NCI-H1417 (cell line): Measurements from ENCODE around the gene PMM1.

Experiments used
- DNase-seq, 3 experiments: peaks; one replicate each; lab custom pipeline; 2025; lab: John Stamatoyannopoulos, UW

PMM1 gene

GRCh38 chr22:41538583-41538982 is 51.1 kb downstream of the PMM1 start:
- DNase-seq = no peak

- no peak for DNase-seq
Observed at GRCh38 chr22:41537203-41537602, 52.4 kb downstream of the PMM1 start.

- DNase-seq = peak in 1 of 3 experiments; percentile 1
Observed at GRCh38 chr22:41535244-41535643, 54.4 kb downstream of the PMM1 start.

DNA sequence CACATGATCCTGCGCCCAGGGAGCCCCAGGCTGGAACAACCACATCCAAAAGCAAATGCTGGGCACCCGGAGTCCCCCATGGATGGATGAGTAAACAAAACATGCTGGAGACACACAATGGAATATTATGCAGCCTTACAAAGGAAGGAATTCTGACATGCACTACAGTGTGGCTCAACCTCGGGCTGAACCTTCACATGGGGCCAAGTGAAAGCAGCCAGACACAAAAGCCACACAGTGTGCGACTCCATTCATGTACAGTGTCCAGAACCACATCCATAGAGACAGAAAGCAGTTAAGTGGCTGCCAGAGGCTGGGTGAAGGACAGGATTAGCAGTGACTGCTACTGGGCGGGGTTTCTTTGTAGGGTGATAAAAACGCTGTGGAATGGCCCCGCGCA is 55.4 kb downstream of the PMM1 start:
- DNase-seq = no peak

- peak; percentile 3 to 37 (median 3) for DNase-seq
Observed at GRCh38 chr22:41532908-41533825, 56.5 kb downstream of the PMM1 start.

DNA sequence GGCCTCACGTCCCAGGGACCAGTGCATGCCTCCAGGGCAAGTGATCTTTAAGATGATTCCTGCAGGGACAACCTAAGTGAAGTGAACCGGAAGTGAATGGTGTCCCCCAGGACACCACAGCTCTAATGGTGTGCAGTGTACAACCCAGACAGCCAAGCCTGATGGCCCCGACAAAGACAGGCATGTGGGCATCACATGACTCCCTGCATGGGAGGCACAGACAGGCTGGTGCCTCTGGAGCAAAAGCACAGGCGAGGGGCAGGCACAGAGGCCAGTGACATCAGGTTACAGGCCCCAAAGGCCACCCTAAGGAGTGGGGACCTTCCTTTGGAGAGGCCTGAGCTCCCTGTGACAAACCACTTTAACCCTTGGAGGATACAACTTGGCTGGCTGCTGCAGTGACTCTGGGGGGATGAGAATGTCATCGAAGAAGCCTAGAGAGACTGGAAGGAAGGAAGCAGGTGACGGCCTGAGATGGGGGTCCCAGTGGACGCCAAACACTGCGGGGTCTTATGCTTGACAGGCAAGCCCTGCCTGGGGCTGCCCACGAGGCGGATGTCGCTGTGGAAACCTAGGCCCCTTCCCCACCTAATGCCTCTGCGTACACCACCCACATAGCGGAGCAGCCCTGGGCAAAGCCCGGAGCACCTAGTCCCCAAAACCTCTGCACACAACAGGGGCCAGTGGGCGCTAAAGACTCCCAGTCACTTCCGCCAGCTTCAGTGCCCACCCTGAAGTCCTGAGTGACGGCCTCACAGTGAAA is 57.7 kb downstream of the PMM1 start:
- DNase-seq = no peak

DNA sequence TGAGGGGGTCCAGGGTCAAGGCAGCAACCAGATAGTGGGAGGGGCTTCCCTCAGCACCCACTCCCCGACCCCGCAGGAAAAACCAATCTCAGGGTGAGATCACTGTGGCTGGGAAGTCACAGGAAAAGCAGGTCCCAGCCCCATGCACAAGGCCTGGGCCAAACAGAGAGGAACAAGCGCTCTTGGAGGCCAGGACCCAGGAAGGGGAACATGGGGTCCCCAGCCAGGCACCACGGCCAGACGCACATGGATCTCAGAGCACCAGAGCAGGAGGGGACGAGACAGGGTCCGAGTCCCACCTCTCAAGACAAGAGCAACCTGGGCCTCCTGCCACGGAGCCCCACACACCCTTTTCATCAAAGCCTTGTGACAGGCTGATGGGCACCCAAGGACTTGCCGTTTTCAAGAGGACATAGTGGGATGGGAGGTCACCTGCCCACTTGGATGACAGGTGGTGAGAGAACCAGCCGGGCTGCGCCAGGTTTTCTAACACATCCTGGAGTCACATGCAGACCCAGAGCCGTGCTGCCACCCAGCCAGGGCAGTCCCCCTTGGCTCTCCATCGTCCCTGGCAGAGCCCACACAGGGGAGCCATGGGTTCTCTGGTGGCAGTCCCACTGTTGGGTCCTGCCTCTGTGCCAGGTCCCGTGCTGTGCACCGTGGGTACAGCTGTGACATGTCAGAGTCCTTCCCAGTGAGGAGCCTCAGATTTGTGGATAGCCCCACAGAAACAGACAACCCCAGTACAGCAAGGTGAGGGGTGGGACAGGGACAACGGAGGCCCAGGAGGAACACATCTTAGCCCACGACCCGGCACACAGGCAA is 58.5 kb downstream of the PMM1 start:
- DNase-seq = no peak

DNA sequence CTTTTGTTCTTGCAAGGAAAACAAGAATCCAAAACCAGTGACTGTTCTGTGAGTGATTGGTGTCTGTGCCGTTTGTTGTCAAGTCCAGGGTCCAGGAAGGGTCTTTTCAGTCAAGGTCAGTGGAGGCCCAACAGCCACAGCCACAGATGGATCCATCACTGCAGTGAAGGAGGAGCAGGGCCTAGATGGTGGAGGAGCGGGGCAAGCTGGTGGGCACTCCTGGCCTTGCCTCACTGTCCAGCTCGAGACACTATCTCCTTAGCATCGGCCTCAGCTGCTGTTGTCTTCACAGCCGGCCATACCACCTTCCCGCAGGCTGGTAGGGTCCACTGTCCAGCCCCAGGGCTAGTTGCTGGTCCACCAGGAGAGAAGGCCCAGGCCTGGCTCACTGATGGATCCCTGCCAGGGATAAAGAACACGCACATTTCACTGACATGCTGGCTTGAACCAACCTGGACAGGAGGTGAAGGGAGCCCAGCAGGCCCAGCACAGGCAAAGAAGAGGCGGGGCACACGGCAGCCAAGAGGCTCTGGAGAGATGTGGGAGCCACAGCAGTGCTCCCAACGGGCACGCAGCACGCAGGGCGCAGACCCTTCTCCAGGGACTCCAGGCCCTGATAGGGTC is 60.6 kb downstream of the PMM1 start:
- no peak for DNase-seq

DNA sequence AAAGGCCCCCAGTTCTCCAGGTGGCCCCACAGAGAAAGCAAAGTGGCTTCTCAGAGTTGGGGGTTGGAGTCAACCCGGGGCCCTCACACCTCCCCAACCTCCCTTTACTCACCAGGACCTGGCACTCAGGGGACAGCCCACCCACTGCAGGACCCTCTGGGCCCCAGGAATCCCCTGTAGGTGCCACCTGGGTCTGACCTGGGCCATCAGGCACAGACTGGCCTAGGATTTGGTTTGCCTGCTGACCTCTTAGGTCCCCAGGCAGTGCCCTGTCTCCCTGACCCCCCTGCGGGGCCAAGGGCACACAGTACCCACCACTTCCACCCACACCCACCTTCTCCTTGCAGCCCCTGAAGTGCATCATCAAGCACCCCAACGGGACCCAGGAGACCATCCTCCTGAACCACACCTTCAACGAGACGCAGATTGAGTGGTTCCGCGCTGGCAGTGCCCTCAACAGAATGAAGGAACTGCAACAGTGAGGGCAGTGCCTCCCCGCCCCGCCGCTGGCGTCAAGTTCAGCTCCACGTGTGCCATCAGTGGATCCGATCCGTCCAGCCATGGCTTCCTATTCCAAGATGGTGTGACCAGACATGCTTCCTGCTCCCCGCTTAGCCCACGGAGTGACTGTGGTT is 61.4 kb downstream of the PMM1 start:
- DNase-seq = no peak
